GM18907 (cell line): ENCODE data around the gene UBR4.
"Not testable (repeated sequence)": the region's sequence is repeated elsewhere in the genome, so short reads cannot be mapped to it uniquely, and the experiment has no call there.

Experiments
- ATAC-seq: cut with Tn5 transposase; IDR thresholded peaks from one replicate; pipeline ENCODE4 v1.9.1; 2021; ENCODE audit warnings: mild to moderate bottlenecking, moderate library complexity; ENCODE audit not compliant: unreplicated experiment

UBR4 gene

GRCh38 chr1:19220080-19220846, 10.2 kb upstream of the UBR4 start:
- ATAC-seq: no peak

- no peak for ATAC-seq
Observed at GRCh38 chr1:19219451-19219850, 9.4 kb upstream of the UBR4 start.

GRCh38 chr1:19216585-19216984, 6.5 kb upstream of the UBR4 start:
- not testable (repeated sequence) for ATAC-seq

GRCh38 chr1:19213580-19213979, 3.5 kb upstream of the UBR4 start:
- ATAC-seq: no peak

GRCh38 chr1:19212167-19212566, 2.1 kb upstream of the UBR4 start:
- ATAC-seq: no peak

- peak; percentile 2 for ATAC-seq
Observed at GRCh38 chr1:19210772-19211549, 895 bp upstream of the UBR4 start.

- ATAC-seq: peak; percentile 53
Observed at GRCh38 chr1:19209439-19209989, 552 bp downstream of the UBR4 start.

GRCh38 chr1:19208710-19209438, 1.2 kb downstream of the UBR4 start:
- no peak for ATAC-seq

- no peak for ATAC-seq
Observed at GRCh38 chr1:19206947-19207346, 3.1 kb downstream of the UBR4 start.

GRCh38 chr1:19205845-19206244, 4.2 kb downstream of the UBR4 start:
- no peak for ATAC-seq

- ATAC-seq: no peak
Observed at GRCh38 chr1:19205403-19205802, 4.7 kb downstream of the UBR4 start.

- no peak for ATAC-seq
Observed at GRCh38 chr1:19204446-19205266, 5.4 kb downstream of the UBR4 start.

- ATAC-seq: no peak
Observed at GRCh38 chr1:19203440-19203839, 6.6 kb downstream of the UBR4 start.

- no peak for ATAC-seq
Observed at GRCh38 chr1:19202396-19202795, 7.7 kb downstream of the UBR4 start.

- ATAC-seq: no peak
Observed at GRCh38 chr1:19199969-19200604, 10.0 kb downstream of the UBR4 start.

- ATAC-seq: no peak
Observed at GRCh38 chr1:19199329-19199968, 10.6 kb downstream of the UBR4 start.

- no peak for ATAC-seq
Observed at GRCh38 chr1:19198820-19199219, 11.2 kb downstream of the UBR4 start.

GRCh38 chr1:19197845-19198244, 12.2 kb downstream of the UBR4 start:
- ATAC-seq: no peak

GRCh38 chr1:19196331-19196730, 13.7 kb downstream of the UBR4 start:
- no peak for ATAC-seq
